Ishikawa (cell line): ENCODE measurements around the gene RAI1.

Source experiments
- CEBPB ChIP-seq: IDR thresholded peaks from 2 replicates; pipeline ENCODE4 v1.6.1; 2012
- CREB1 ChIP-seq: IDR thresholded peaks from 2 replicates; pipeline ENCODE4 v1.6.1; 2012; ENCODE audit warnings: low read depth
- EGR1 ChIP-seq: IDR thresholded peaks from 2 replicates; pipeline ENCODE4 v1.6.1; 2012
- EP300 ChIP-seq: IDR thresholded peaks from 2 replicates; pipeline ENCODE4 v1.6.1; 2012; ENCODE audit warnings: borderline replicate concordance
- FOXM1 ChIP-seq: IDR thresholded peaks from 2 replicates; pipeline ENCODE4 v1.6.1; 2012; ENCODE audit warnings: low read depth, borderline replicate concordance
- MAX ChIP-seq: IDR thresholded peaks from 2 replicates; pipeline ENCODE4 v1.6.1; 2012
- NFIC ChIP-seq: IDR thresholded peaks from 2 replicates; pipeline ENCODE4 v1.6.1; 2012
- RAD21 ChIP-seq: IDR thresholded peaks from 2 replicates; pipeline ENCODE4 v1.6.1; 2012; ENCODE audit warnings: low read depth
- REST ChIP-seq: IDR thresholded peaks from 2 replicates; pipeline ENCODE4 v1.6.1; 2012; ENCODE audit warnings: low read depth, mild to moderate bottlenecking
- TAF1 ChIP-seq: IDR thresholded peaks from 2 replicates; pipeline ENCODE4 v1.6.1; 2012; ENCODE audit warnings: low read depth, mild to moderate bottlenecking
- TCF12 ChIP-seq: IDR thresholded peaks from 2 replicates; pipeline ENCODE4 v1.6.1; 2012; ENCODE audit warnings: low read depth
- TEAD4 ChIP-seq: IDR thresholded peaks from 2 replicates; pipeline ENCODE4 v1.6.1; 2012
- USF1 ChIP-seq: IDR thresholded peaks from 2 replicates; pipeline ENCODE4 v1.6.1; 2012
- YY1 ChIP-seq: IDR thresholded peaks from 2 replicates; pipeline ENCODE4 v1.6.1; 2012; ENCODE audit warnings: low read depth
- ZBTB7A ChIP-seq: IDR thresholded peaks from 2 replicates; pipeline ENCODE4 v1.6.1; 2012; ENCODE audit warnings: low read depth

Gene RAI1

GRCh38 chr17:17666111-17666714 is 15.0 kb upstream of the RAI1 start:
- TF ChIP-seq TAF1: no peak
- TF ChIP-seq EGR1: no peak

GRCh38 chr17:17667231-17667630 is 14.0 kb upstream of the RAI1 start:
- TF ChIP-seq CEBPB (no peak), MAX (no peak), EGR1 (no peak), RAD21 (no peak)

GRCh38 chr17:17667947-17668346 is 13.3 kb upstream of the RAI1 start:
- TF ChIP-seq EP300 (no peak), RAD21 (no peak), USF1 (no peak), ZBTB7A (no peak), CEBPB (no peak), EGR1 (no peak), CREB1 (no peak)

GRCh38 chr17:17668358-17668757 is 12.9 kb upstream of the RAI1 start:
- no peak for TF ChIP-seq YY1
- TF ChIP-seq CREB1: no peak
- TF ChIP-seq TEAD4: no peak
- no peak for TF ChIP-seq CEBPB
- no peak for TF ChIP-seq EGR1
- TF ChIP-seq TCF12: no peak
- no peak for TF ChIP-seq MAX
- TF ChIP-seq ZBTB7A: no peak
- no peak for TF ChIP-seq RAD21
- TF ChIP-seq USF1: no peak
- no peak for TF ChIP-seq FOXM1
- no peak for TF ChIP-seq TAF1
- TF ChIP-seq NFIC: no peak
- no peak for TF ChIP-seq EP300
- TF ChIP-seq REST: no peak

- TF ChIP-seq MAX (no peak), CEBPB (no peak), TAF1 (no peak), EGR1 (no peak), USF1 (no peak), ZBTB7A (no peak), FOXM1 (no peak), YY1 (no peak), CREB1 (no peak), TEAD4 (no peak), NFIC (no peak), REST (no peak), RAD21 (no peak), TCF12 (no peak)
Measured at GRCh38 chr17:17668775-17669579, 12.3 kb upstream of the RAI1 start.
